ENCODE data around the gene DOK7. TPM values are rescaled to one million over a fixed set of nuclear protein-coding genes. Genes with fewer than 3 reads are reported as not detected.

DOK7 gene
- total RNA-seq, 2 donors from 2014 or later = 8.8 to 36.7 TPM

DNA sequence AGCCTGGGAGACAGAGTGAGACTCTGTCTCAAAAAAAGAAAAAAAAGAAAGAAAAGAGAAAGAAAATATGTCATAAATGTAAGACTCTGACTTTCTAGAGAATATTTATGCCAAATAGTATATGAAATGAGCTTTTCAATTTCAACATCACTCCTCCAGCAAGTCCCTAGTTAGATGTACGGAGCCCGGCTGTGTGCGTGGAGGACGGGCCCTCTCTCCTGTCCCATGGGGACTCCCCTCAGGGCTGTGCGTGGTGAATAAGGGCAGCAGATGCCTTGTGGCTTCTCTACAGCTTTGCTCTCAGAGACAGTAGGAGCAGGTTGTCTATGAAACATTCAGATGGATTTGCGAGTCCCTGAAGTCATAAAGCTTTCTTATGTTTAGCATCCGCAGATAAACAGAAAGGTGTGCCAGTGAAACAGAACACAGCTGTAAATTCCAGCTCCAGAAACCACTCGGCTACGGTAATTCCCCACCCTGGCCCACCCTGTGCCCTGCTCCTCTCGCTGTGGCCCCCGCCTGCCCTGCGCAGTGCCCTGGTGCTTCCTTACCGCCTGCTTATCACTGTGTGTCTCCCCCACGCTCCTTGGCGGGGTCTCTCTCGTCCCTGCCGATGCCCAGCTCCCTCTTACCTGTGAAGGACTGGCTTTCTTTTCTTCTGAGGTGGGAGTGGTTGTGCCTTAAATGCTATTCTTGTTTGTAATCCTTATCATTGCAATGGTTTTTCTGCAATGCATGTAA lies 35.2 kb upstream of the DOK7 start:
- no peaks in the 10 kb centered on the region for H3K4me1 ChIP-seq (ENCODE audit: control insufficient read depth in 1 of 2, low read depth in 2 of 2)
- no peak for ATAC-seq (ENCODE audit: insufficient number of reproducible peaks, low FRiP score, low read depth)
- no peak for DNase-seq (ENCODE audit: low spot score)
- H3K27me3 ChIP-seq (replicated peaks; ENCODE audit: insufficient read depth) = no peaks in the 10 kb centered on the region
- no peaks in the 10 kb centered on the region for H3K9me3 ChIP-seq
- peaks cover 12% of the 10 kb centered on the region for H3K36me3 ChIP-seq
- no peak overlapping the region for H3K4me3 ChIP-seq
- no peak overlapping the region for H3K27ac ChIP-seq
- TF ChIP-seq, protein P1, sequence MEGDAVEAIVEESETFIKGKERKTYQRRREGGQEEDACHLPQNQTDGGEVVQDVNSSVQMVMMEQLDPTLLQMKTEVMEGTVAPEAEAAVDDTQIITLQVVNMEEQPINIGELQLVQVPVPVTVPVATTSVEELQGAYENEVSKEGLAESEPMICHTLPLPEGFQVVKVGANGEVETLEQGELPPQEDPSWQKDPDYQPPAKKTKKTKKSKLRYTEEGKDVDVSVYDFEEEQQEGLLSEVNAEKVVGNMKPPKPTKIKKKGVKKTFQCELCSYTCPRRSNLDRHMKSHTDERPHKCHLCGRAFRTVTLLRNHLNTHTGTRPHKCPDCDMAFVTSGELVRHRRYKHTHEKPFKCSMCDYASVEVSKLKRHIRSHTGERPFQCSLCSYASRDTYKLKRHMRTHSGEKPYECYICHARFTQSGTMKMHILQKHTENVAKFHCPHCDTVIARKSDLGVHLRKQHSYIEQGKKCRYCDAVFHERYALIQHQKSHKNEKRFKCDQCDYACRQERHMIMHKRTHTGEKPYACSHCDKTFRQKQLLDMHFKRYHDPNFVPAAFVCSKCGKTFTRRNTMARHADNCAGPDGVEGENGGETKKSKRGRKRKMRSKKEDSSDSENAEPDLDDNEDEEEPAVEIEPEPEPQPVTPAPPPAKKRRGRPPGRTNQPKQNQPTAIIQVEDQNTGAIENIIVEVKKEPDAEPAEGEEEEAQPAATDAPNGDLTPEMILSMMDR (IDR thresholded peaks at IDR 0.05) = no peak

DNA sequence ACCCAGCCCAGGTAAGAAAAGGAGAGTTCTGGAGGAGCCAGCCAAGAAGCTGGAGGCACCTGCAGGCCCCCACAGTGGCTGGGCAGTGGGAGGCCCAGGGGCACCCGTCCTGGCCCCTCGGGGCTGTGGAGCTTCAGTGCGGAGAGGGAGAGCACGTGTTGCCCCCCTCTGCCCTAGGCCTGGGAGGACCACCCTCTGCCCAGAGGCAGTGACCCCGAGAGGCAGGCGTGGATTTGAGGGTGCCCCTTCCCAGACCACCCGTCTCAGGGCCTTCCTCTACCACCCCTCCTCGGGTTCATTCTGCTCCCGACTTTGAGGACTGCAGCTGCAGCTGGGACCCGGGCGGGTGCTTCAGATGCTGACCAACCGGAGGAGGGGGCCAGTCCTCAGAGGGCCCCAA lies 33.5 kb upstream of the DOK7 start:
- ATAC-seq (ENCODE audit: insufficient number of reproducible peaks, low FRiP score, low read depth) (no peak), DNase-seq (ENCODE audit: low spot score) (no peak)
- Histone ChIP-seq H3K27me3 (replicated peaks; ENCODE audit: insufficient read depth) (no peaks in the 10 kb centered on the region), H3K9me3 (no peaks in the 10 kb centered on the region), H3K36me3 (peaks cover 9% of the 10 kb centered on the region), H3K4me1 (ENCODE audit: control insufficient read depth in 1 of 2, low read depth in 2 of 2) (no peaks in the 10 kb centered on the region), H3K27ac (no peak overlapping the region), H3K4me3 (no peak overlapping the region)
- TF ChIP-seq, protein P1 (IDR thresholded peaks at IDR 0.05) = no peak

DNA sequence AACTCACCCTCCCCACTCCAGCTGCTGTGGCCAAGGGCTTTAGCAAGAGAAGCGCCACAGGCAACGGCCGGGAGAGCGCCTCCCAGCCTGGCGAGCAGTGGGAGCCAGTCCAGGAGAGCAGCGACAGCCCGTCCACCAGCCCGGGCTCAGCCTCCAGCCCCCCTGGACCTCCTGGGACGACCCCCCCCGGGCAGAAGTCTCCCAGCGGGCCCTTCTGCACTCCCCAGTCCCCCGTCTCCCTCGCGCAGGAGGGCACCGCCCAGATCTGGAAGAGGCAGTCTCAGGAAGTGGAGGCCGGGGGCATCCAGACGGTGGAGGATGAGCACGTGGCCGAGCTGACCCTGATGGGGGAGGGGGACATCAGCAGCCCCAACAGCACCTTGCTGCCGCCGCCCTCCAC lies 32.6 kb upstream of the DOK7 start:
- Histone ChIP-seq H3K36me3 (peaks cover 8% of the 10 kb centered on the region), H3K4me1 (ENCODE audit: control insufficient read depth in 1 of 2, low read depth in 2 of 2) (no peaks in the 10 kb centered on the region), H3K4me3 (no peak overlapping the region), H3K27ac (no peak overlapping the region), H3K27me3 (replicated peaks; ENCODE audit: insufficient read depth) (no peaks in the 10 kb centered on the region), H3K9me3 (no peaks in the 10 kb centered on the region)
- DNase-seq (ENCODE audit: low spot score) = no peak
- no peak for ATAC-seq (ENCODE audit: insufficient number of reproducible peaks, low FRiP score, low read depth)
- TF ChIP-seq, protein P1 (IDR thresholded peaks at IDR 0.05) = no peak

DNA sequence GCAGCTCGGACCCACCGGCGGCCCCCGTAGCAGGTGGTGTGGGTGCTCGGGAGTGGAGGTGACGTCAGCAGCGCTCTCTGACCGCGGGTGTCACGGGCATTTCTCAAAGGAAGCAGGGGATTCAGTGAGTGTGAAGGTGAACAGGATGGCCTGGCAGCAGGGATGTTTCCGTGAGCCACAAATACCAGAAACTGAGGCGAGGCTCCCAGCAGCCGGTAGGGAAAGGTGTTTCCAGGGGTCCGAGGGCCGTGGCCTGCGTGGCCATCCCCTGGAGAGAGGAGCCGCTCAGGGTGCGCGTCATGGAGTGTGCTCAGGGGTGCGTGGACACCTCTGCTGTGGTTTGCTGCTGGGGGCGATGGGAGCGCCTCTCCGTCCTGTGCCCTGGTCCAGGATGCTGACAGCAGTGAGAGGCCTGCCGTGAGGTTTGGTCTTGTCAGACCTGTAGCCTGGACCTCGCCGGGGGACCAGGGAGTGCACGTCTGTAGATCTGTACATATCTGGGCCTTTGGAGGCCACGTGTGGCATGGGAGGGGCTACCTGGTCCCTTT lies 31.6 kb upstream of the DOK7 start:
- Histone ChIP-seq H3K4me1 (ENCODE audit: control insufficient read depth in 1 of 2, low read depth in 2 of 2) (peaks cover 1 to 2% of the 10 kb centered on the region in 2 donors), H3K4me3 (no peak overlapping the region), H3K9me3 (no peaks in the 10 kb centered on the region), H3K27me3 (replicated peaks; ENCODE audit: insufficient read depth) (no peaks in the 10 kb centered on the region), H3K27ac (no peak overlapping the region), H3K36me3 (peaks cover 8% of the 10 kb centered on the region)
- TF ChIP-seq, protein P1 (IDR thresholded peaks at IDR 0.05) = no peak
- no peak for ATAC-seq (ENCODE audit: insufficient number of reproducible peaks, low FRiP score, low read depth)
- no peak for DNase-seq (ENCODE audit: low spot score)

DNA sequence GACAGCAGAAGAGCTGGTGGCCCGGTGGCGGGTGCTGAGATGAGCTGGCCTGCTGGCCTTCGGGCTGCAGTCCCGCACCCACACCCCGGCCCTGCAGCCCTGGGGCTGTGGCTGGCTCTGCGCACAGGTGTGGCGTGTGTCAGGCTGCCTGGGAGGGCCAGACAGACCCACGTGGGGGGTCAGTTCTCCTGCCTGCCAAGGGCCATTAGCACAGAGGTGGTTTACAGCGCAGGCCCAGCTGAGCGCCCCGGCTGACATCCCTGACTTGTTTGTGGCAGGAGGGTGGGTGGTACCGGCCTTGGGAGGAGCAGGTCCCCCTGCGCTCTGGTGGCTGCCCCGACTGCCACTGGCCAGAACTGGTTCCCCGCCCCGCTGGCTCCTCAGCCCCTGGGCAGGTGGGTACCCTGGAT lies 30.7 kb upstream of the DOK7 start:
- DNase-seq (ENCODE audit: low spot score) (no peak), ATAC-seq (ENCODE audit: insufficient number of reproducible peaks, low FRiP score, low read depth) (no peak)
- H3K36me3 ChIP-seq = peaks cover 8% of the 10 kb centered on the region
- H3K27me3 ChIP-seq (replicated peaks; ENCODE audit: insufficient read depth) = no peaks in the 10 kb centered on the region
- no peaks in the 10 kb centered on the region for H3K9me3 ChIP-seq
- TF ChIP-seq, protein P1 (IDR thresholded peaks at IDR 0.05) = no peak
- H3K27ac ChIP-seq = no peak overlapping the region
- no peak overlapping the region for H3K4me3 ChIP-seq
- H3K4me1 ChIP-seq (ENCODE audit: control insufficient read depth in 1 of 2, low read depth in 2 of 2) = peaks cover 8 to 10% of the 10 kb centered on the region in 2 donors
